SH-SY5Y (cell line): ENCODE data around the gene ARFGAP3.

Experiments used
- GATA2 ChIP-seq: IDR thresholded peaks from 2 replicates; pipeline ENCODE4 v1.6.1; 2011; ENCODE audit warnings: mild to moderate bottlenecking, low read depth, low read length
- GATA3 ChIP-seq: IDR thresholded peaks from 2 replicates; pipeline ENCODE4 v1.6.1; 2011; ENCODE audit warnings: low read depth, mild to moderate bottlenecking, low read length, moderate library complexity

Gene ARFGAP3

DNA sequence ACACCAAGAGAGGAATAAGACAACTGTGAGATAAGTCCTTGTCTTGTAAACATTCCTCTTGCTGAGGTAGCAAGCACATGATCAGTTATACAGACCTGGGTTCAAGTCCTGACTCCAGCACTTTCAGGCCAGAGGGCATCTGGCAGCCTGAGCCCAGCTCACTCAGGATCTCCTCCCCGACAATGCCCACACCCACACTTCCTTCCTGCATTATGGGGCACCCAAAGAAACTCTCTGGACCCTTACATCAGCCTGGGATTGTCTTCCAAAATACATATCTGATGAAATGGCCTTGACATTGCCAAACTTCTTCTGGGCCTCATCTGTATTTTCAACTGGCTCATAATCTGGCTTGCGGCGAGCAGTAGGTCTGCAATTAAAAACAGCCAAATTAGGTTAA, 48.6 kb downstream of the ARFGAP3 start:
- TF ChIP-seq GATA3 (no peak), GATA2 (no peak)

DNA sequence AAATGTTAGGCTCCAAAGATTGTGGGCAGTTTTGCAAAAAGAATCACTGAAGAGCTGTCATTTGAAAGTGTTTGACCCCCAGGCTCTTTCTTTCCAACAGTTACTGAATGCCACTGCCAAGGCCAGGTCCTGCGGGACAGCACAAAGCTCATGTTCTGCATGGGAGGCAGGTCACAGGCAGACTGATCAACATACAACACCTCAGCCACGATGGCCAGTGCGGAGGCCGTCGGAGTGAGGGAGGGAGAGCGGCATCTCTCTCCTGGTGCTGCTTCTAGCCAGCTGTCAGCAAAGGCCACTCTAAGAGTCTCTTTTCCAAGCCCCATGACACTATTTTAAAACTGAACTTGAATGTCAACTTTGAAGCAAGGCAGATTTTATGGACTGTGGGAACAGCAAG, 49.9 kb downstream of the ARFGAP3 start:
- no peak for TF ChIP-seq GATA3
- TF ChIP-seq GATA2 = no peak

DNA sequence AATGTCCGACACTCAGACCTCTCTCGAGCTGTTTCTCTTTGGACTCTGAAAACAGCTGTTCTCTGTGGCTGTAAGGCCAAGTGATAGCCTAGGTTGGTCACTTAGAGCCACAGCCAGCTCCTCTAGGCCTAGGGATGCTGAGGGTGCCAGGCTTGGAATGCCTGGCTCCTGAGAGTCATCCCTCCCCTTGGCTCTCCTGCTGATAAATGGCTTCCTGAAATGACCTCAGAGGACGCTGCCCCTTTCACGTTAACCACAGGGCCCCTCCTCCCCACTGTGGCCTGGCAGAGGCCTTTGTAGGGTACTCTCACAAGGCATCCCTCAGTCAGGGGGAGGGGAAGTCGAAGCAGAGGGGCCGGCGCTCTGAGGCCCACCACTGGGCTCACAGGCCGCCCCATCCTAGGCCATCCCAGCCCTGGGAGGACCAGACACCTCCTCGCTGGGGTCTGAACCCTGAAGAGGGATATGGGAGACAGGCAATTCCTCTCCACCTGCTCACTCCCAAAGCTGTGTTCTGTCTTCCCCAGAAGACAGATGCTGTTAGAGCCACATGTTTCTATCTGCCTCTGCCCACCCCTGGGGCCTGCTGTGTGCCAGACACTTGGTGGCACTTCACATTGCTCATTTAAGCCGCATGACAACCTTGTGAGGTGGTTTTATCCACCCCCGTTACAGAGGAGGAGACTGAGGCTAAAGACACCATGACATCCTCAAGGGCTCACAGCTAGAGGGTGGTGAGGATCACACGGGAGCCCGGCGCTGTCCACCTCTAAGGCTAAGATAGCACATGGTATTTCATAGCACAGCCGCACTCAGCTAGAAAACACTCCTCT, 50.9 kb downstream of the ARFGAP3 start:
- TF ChIP-seq GATA2 (no peak), GATA3 (no peak)

DNA sequence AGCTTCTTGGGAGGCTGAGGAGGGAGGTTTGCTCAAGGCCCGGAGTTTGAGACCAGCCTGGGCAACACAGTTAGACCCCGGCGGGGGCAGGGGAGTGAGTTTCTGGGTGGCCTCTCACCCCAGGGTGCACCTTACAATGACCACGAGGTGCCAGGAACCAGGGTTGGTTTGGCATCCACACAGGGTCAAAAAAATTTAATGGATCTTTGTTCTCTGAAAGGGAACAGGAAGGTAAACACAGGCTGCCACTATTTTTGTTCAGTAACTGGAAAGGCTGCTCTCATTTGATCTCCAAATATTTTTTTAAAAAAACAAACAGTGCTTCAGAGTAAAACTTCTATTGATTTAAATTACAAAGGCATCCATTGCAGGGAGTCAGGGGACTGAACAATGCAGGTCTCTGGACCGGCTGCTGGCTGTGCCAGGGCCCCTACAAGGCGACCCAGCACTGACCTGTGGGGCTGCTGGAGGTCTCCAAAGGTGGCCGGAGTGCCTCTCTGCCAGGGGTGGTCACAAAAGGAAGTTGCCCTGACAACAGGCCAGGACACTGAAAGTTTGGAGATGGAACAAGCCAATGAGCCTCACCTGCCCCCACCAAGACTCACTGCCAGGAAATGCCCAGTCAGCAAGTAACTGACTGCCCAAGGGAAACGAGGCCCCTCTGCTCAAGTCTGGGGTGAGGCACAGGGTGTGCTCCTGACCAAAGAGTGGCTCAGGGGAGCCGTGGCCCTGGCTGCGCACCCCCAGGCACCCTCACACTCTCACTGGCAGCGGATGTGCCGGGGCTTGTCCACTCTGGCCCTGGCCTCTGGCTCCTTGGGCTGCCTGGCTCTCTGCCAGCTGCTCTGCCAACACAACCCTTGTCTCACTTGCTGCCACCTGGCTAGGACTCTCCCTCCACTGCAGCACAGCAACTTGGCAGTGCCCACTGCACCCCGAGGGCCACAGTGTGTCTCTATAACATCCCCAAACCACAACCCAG, 51.8 kb downstream of the ARFGAP3 start:
- no peak for TF ChIP-seq GATA3
- TF ChIP-seq GATA2 = no peak

GRCh38 chr22:42803389-42803788, 53.7 kb downstream of the ARFGAP3 start:
- no peak for TF ChIP-seq GATA3
- TF ChIP-seq GATA2 = no peak

- TF ChIP-seq GATA3 (no peak), GATA2 (no peak)
Measured at GRCh38 chr22:42801252-42802080, 55.6 kb downstream of the ARFGAP3 start.

DNA sequence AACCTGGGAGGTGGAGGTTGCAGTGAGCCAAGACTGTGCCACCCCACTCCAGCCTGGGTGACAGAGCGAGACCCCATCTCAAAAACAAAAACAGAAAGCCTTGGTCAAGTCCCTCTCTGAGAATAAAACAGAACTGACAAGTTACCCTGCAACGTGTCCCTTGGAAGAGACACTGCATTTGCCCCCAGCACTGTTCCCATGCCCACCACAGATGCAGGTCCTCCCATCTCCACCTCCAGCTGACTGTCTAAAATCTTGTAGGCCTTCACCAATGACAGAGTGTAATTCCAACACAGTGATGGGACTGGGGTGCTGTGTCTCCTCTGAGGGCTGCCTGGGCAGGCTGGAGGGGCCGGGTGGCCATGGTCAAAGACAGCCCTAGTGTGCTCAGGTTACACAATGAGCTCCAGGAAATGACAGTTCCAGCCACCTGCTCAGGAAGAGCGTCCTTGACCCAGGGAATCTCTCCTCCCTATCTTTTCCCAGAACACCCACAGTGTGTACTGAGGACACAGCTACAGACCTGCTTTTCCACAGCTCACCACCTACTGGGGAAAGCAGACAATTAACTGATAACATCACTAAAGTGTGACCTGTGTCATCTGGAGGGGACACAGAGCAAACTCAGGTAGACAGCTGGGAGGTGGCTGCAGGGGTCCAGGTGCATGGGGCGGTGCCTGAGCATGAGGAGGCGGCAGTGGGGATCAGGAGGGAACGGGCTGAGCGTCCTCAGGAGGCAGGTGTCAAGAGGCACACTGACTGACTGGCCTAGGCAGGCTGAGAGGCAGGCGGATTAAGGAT, 56.4 kb downstream of the ARFGAP3 start:
- TF ChIP-seq GATA3 (no peak), GATA2 (no peak)

DNA sequence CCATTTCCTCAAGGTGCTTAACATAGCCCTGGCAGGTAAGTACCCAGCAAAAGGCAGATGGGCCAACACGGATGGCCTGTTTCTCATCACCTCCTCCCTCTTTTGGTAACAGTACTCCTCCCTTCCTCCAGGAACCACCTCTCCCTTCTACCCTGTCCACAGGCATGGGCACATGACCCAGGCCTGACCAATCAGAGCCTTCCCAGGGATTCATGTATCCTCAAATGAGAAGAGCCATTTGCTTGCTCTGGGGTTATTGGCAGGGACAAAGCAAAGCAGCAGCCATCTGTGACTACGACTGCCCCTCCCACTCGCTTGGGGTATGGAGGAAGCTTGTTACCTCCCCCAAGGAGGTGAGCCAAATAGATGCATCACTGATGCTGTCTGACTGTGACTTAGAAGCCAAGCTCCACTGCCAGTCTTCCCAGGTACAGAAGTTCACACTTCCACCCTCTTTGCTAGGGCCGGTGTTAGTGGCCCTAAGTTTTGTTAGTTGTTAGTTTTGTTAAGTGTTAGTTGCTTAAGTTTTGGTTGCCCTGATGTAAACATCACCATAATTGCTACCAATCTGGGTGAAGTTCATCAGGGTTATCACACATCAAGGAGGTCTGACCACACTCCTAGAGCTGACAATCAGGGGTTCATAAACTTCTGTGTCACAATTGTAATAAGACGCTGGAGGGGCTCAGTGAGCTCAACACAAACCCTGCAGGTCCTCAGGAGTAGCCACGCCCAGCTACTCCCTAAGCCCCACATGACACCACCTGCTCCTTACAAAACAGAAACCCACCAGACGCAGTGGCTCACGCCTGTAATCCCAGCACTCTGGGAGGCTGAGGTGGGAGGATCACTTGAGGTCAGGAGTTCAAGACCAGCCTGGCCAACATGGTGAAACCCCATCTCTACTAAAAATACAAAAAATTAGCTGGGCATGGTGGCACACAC, 57.3 kb downstream of the ARFGAP3 start:
- no peak for TF ChIP-seq GATA3
- no peak for TF ChIP-seq GATA2

DNA sequence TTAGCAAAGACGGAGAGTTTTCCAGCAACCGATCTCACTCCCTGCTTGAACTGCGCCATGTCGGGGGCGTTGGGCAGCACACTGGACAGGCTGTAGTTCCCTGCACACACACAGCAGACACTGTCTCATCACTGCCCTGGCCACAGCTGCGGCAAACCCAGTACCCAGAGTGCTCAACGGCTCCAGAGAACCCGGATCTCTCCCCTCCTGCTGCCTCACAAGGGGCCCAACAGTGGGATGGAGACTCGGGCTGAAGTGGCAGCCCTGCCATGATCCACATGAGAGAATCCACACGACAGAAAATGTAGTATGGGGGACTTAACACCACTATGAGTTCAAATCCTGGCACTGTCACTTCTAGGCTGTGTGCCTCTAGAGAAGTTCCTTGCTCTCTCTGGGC, 58.0 kb downstream of the ARFGAP3 start:
- TF ChIP-seq GATA2 = no peak
- TF ChIP-seq GATA3 = no peak

DNA sequence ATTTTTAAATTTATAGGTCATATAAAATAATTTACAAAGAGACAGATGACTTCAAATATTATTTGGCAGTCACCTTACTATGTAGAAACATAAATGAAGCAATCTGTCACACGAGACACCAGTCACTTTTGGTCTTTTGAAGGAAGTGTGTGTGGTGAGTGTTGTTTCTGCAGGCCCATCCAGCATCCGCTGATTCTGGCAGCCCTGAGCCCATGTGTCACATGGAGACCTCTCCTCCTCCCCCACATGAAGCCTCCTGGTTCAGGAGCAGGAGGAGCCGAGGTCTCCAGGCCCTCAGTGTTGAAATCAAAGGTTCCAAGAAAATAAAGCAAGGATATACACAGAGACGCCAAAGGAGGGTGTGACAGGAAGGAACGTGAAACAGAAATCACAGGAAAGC, 60.1 kb downstream of the ARFGAP3 start:
- TF ChIP-seq GATA2 (no peak), GATA3 (no peak)

- TF ChIP-seq GATA3 (no peak), GATA2 (no peak)
Measured at GRCh38 chr22:42796081-42796480, 61.0 kb downstream of the ARFGAP3 start.
